GM23338 (cell line): ENCODE data around the gene TNFAIP8L3. TPM values are rescaled to one million over a fixed set of nuclear protein-coding genes. Genes with fewer than 3 reads are reported as not detected.

Experiments used
- ATAC-seq: fragments of 200-7000 bp; cut with Tn5 transposase; 3 replicates; pipeline ENCODE4 v1.9.1; 2020
- DNase-seq: peaks from one replicate; pipeline ENCODE4 v3.0.0-alpha.2; 2015; ENCODE audit warnings: low spot score
- H2AFZ ChIP-seq: fragments of 200-600 bp; sonication (generic); 2 replicates; pipeline ENCODE4 v1.8.0; 2016; ENCODE audit warnings: antibody characterized with exemption, mild to moderate bottlenecking, moderate library complexity
- H3F3A ChIP-seq: fragments of 200-600 bp; sonication (generic); replicated peaks from 2 replicates; pipeline ENCODE4 v1.8.0; 2017; ENCODE audit warnings: antibody characterized with exemption, mixed run types, low read depth
- H3K27ac ChIP-seq: fragments of 200-600 bp; sonication (generic); 2 replicates; pipeline ENCODE4 v1.6.1; 2016; ENCODE audit warnings: low read depth
- H3K27me3 ChIP-seq: fragments of 200-600 bp; sonication (generic); 2 replicates; pipeline ENCODE4 v1.8.0; 2016; ENCODE audit warnings: mild to moderate bottlenecking, mixed run types, moderate library complexity; ENCODE audit not compliant: insufficient read depth
- H3K36me3 ChIP-seq: fragments of 200-600 bp; sonication (generic); 2 replicates; pipeline ENCODE4 v1.8.0; 2016; ENCODE audit warnings: mild to moderate bottlenecking; ENCODE audit not compliant: insufficient read depth
- H3K4me1 ChIP-seq: fragments of 200-600 bp; sonication (generic); 2 replicates; pipeline ENCODE4 v1.8.0; 2016; ENCODE audit warnings: mild to moderate bottlenecking, moderate library complexity; ENCODE audit not compliant: insufficient read depth
- H3K4me2 ChIP-seq: fragments of 200-600 bp; sonication (generic); 2 replicates; pipeline ENCODE4 v1.7.1; 2017; ENCODE audit warnings: mixed run types
- H3K4me3 ChIP-seq: fragments of 200-600 bp; sonication (generic); 2 replicates; pipeline ENCODE4 v1.6.1; 2016; ENCODE audit warnings: mixed run types
- H3K79me2 ChIP-seq: fragments of 200-600 bp; sonication (generic); replicated peaks from 2 replicates; pipeline ENCODE4 v1.8.0; 2017; ENCODE audit warnings: mild to moderate bottlenecking; ENCODE audit not compliant: insufficient read depth
- H3K9me2 ChIP-seq: fragments of 200-600 bp; sonication (generic); 2 replicates; pipeline ENCODE4 v1.8.0; 2017; ENCODE audit not compliant: insufficient read depth
- H4K20me1 ChIP-seq: fragments of 200-600 bp; sonication (generic); replicated peaks from 2 replicates; pipeline ENCODE4 v1.8.0; 2017; ENCODE audit warnings: mild to moderate bottlenecking; ENCODE audit not compliant: insufficient read depth
- H3K27ac Mint-ChIP-seq: 2 replicates; pipeline ENCODE4 v1.8.0; 2020; ENCODE audit warnings: inconsistent platforms, mild to moderate bottlenecking, moderate library complexity, mixed read lengths
- H3K27me3 Mint-ChIP-seq: 3 replicates; pipeline ENCODE4 v1.8.0; 2022; ENCODE audit warnings: low read depth, mild to moderate bottlenecking, moderate library complexity, mixed read lengths, inconsistent platforms; ENCODE audit not compliant: insufficient read depth, poor library complexity
- H3K36me3 Mint-ChIP-seq: 3 replicates; pipeline ENCODE4 v1.8.0; 2021; ENCODE audit warnings: low read depth, mild to moderate bottlenecking, inconsistent platforms, moderate library complexity, mixed read lengths
- H3K4me1 Mint-ChIP-seq: 3 replicates; pipeline ENCODE4 v1.8.0; 2020; ENCODE audit warnings: mild to moderate bottlenecking, inconsistent platforms, mixed read lengths
- H3K4me3 Mint-ChIP-seq: 3 replicates; pipeline ENCODE4 v1.8.0; 2021; ENCODE audit warnings: moderate library complexity, mild to moderate bottlenecking, inconsistent platforms, mixed read lengths
- H3K9me3 Mint-ChIP-seq: 3 replicates; pipeline ENCODE4 v1.8.0; 2020; ENCODE audit warnings: moderate library complexity, mild to moderate bottlenecking, inconsistent platforms, mixed read lengths
- CREB1 ChIP-seq: fragments of 250-450 bp; sonication (Bioruptor Pico); IDR thresholded peaks from 2 replicates; pipeline ENCODE4 v1.5.0; 2020; ENCODE audit warnings: low read depth, mild to moderate bottlenecking, moderate library complexity
- CTCF ChIP-seq, 2 experiments: fragments of 200-600 bp in 1 of 2; sonication (generic) in 1 of 2; conservative IDR thresholded peaks; 2 replicates each; pipeline versions ENCODE4 v1.5.1 to v1.6.1; 2016 to 2017; ENCODE audit warnings: antibody characterized with exemption in 2 of 2, low read depth in 2 of 2, mild to moderate bottlenecking in 2 of 2, moderate library complexity in 1 of 2
- ETS1 ChIP-seq: IDR thresholded peaks from 2 replicates; pipeline ENCODE4 v1.6.1; 2016; ENCODE audit warnings: antibody characterized with exemption
- EZH2 ChIP-seq: fragments of 200-600 bp; sonication (generic); IDR thresholded peaks from one replicate; pipeline ENCODE4 v1.8.0; 2017; ENCODE audit warnings: antibody characterized with exemption, mild to moderate bottlenecking, low read depth; ENCODE audit not compliant: unreplicated experiment
- EZH2phosphoT487 ChIP-seq: fragments of 200-600 bp; sonication (generic); IDR thresholded peaks from one replicate; pipeline ENCODE4 v1.8.1; 2018; ENCODE audit warnings: antibody characterized with exemption; ENCODE audit not compliant: unreplicated experiment
- JUNB ChIP-seq: IDR thresholded peaks from one replicate; pipeline ENCODE4 v1.6.1; 2016; ENCODE audit warnings: antibody characterized with exemption; ENCODE audit not compliant: unreplicated experiment
- NANOG ChIP-seq: IDR thresholded peaks from 2 replicates; pipeline ENCODE4 v1.6.1; 2016; ENCODE audit warnings: antibody characterized with exemption, borderline replicate concordance
- POLR2AphosphoS5 ChIP-seq: IDR thresholded peaks from 2 replicates; pipeline ENCODE4 v1.6.1; 2016; ENCODE audit warnings: antibody characterized with exemption, low read depth
- REST ChIP-seq: IDR thresholded peaks from one replicate; pipeline ENCODE4 v1.6.1; 2018; ENCODE audit warnings: antibody characterized with exemption; ENCODE audit not compliant: unreplicated experiment
- STAT1 ChIP-seq: IDR thresholded peaks from one replicate; pipeline ENCODE4 v1.6.1; 2016; ENCODE audit warnings: antibody characterized with exemption; ENCODE audit not compliant: unreplicated experiment
- ZNF114 ChIP-seq: fragments of 250-450 bp; sonication (Bioruptor Pico); IDR thresholded peaks from 2 replicates; pipeline ENCODE4 v1.5.0; 2020; ENCODE audit warnings: mild to moderate bottlenecking, moderate library complexity
- ZNF331 ChIP-seq: fragments of 250-450 bp; sonication (Bioruptor Pico); IDR thresholded peaks from 2 replicates; pipeline ENCODE4 v1.5.0; 2020; ENCODE audit warnings: low read depth, mild to moderate bottlenecking, moderate library complexity
- ZNF462 ChIP-seq: fragments of 250-450 bp; sonication (Bioruptor Pico); IDR thresholded peaks from 2 replicates; pipeline ENCODE4 v1.5.0; 2020; ENCODE audit warnings: mild to moderate bottlenecking, moderate library complexity
- polyA plus RNA-seq: library from polyadenylated mRNA; unstranded; fragments of >200 nt; fragmentation: Nextera tagmentation; extraction: Ambion mirVana; gene quantifications from 2 replicates; pipeline ENCODE4 v1.2.1, GENCODE V29; 2016
- total RNA-seq: library from RNA; depleted of rRNA; stranded (reverse); fragments of >200 nt; shearing (Covaris generic); gene quantifications from 2 replicates; pipeline ENCODE4 v1.2.3, GENCODE V29; 2014

TNFAIP8L3 gene
- total and polyA plus RNA-seq, 2 experiments from 2014 or later = 0.23 to 0.31 TPM

GRCh38 chr15:51086409-51086808, 8.3 kb downstream of the TNFAIP8L3 start:
- H2AFZ ChIP-seq = no peak overlapping the region
- H3F3A ChIP-seq = no peaks in the 10 kb centered on the region
- H3K27ac Mint-ChIP-seq = no peak overlapping the region
- peaks cover 14% of the 10 kb centered on the region for H3K27me3 ChIP-seq
- H3K4me1 ChIP-seq = peaks cover 39% of the 10 kb centered on the region
- no peak overlapping the region for H3K4me2 ChIP-seq
- H3K4me3 Mint-ChIP-seq = no peak overlapping the region
- peaks cover 9% of the 10 kb centered on the region; the same call in 1 of the 2 replicates for H3K9me2 ChIP-seq
- H3K36me3 ChIP-seq = no peaks in the 10 kb centered on the region; the same call in 1 of the 2 replicates
- DNase-seq = no peak
- no peak; the same call in 1 of the 3 replicates for ATAC-seq
- no peak overlapping the region for H3K27ac ChIP-seq
- no peaks in the 10 kb centered on the region; the same call in 2 of the 3 replicates for H3K9me3 Mint-ChIP-seq
- TF ChIP-seq REST = no peak
- no peak for TF ChIP-seq STAT1
- TF ChIP-seq CTCF (conservative IDR thresholded peaks at IDR 0.05; ENCODE audit: low read depth in 2 of 2) = no peak
- no peak for TF ChIP-seq POLR2AphosphoS5
- TF ChIP-seq EZH2 = no peak
- no peak for TF ChIP-seq JUNB
- TF ChIP-seq EZH2phosphoT487 = no peak
- TF ChIP-seq ZNF331 (CRISPR knock-in tag) = no peak
- TF ChIP-seq NANOG = no peak
- TF ChIP-seq CREB1 (CRISPR knock-in tag) = no peak
- TF ChIP-seq ETS1 = no peak
- TF ChIP-seq ZNF114 = no peak
- TF ChIP-seq ZNF462 (CRISPR knock-in tag) = no peak
- H4K20me1 ChIP-seq = no peaks in the 10 kb centered on the region
- H3K27me3 Mint-ChIP-seq = peaks cover 13% of the 10 kb centered on the region
- H3K36me3 Mint-ChIP-seq = no peaks in the 10 kb centered on the region
- H3K4me1 Mint-ChIP-seq = peaks cover 40% of the 10 kb centered on the region
- H3K4me3 ChIP-seq = no peak overlapping the region
- no peaks in the 10 kb centered on the region for H3K79me2 ChIP-seq
